ENCODE measurements around the gene CFAP107.

GRCh38 chr1:12712076-12712475 lies 33.9 kb upstream of the CFAP107 start:
- TF ChIP-seq, protein P1, sequence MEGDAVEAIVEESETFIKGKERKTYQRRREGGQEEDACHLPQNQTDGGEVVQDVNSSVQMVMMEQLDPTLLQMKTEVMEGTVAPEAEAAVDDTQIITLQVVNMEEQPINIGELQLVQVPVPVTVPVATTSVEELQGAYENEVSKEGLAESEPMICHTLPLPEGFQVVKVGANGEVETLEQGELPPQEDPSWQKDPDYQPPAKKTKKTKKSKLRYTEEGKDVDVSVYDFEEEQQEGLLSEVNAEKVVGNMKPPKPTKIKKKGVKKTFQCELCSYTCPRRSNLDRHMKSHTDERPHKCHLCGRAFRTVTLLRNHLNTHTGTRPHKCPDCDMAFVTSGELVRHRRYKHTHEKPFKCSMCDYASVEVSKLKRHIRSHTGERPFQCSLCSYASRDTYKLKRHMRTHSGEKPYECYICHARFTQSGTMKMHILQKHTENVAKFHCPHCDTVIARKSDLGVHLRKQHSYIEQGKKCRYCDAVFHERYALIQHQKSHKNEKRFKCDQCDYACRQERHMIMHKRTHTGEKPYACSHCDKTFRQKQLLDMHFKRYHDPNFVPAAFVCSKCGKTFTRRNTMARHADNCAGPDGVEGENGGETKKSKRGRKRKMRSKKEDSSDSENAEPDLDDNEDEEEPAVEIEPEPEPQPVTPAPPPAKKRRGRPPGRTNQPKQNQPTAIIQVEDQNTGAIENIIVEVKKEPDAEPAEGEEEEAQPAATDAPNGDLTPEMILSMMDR (IDR thresholded peaks at IDR 0.05), result no peak
- TF ChIP-seq POLR2A (IDR thresholded peaks at IDR 0.05), result no peak

All from esophagus squamous epithelium (tissue), 4 donors.